Gastroesophageal sphincter (tissue), 4 donors: ENCODE data around the gene CCND1. TPM values are rescaled to one million over a fixed set of nuclear protein-coding genes. Genes with fewer than 3 reads are reported as not detected.

Experiments used
- ATAC-seq: fragments of 150-250 bp; one replicate; pipeline ENCODE4 v1.9.1; 2016; ENCODE audit warnings: mild to moderate bottlenecking, moderate library complexity
- H3K27ac ChIP-seq, 4 donors: fragments of 200-600 bp; sonication (generic) in 3 of 4; 1 replicate in 3 of 4; 2 replicates in 1 of 4; pipeline ENCODE4 v1.5.1; 2016 to 2019
- H3K27me3 ChIP-seq: fragments of 200-600 bp; sonication (generic); one replicate; pipeline ENCODE4 v1.5.1; 2019
- H3K36me3 ChIP-seq, 2 donors: fragments of 200-600 bp; sonication (generic); one replicate each; pipeline ENCODE4 v1.5.1; 2019; ENCODE audit warnings: control low read depth in 1 of 2
- H3K4me1 ChIP-seq, 3 donors: fragments of 200-600 bp; sonication (generic); 1 replicate in 2 of 3; 2 replicates in 1 of 3; pipeline ENCODE4 v1.5.1; 2016 to 2019; ENCODE audit warnings: control low read depth in 2 of 3
- H3K4me3 ChIP-seq, 2 donors: fragments of 200-600 bp; sonication (generic); one replicate each; pipeline ENCODE4 v1.5.1; 2019; ENCODE audit warnings: mild to moderate bottlenecking in 1 of 2, moderate library complexity in 1 of 2
- H3K9me3 ChIP-seq, 3 donors: fragments of 200-600 bp; sonication (generic); one replicate each; pipeline ENCODE4 v1.5.1; 2017 to 2019; ENCODE audit warnings: control low read depth in 2 of 3
- CTCF ChIP-seq, 4 experiments: fragments of 200-600 bp in 2 of 4; fragments of 450-650 bp in 2 of 4; sonication (generic) in 1 of 4; IDR thresholded peaks; one replicate each; pipeline ENCODE4 v1.5.1; 2017 to 2019; ENCODE audit warnings: antibody characterized with exemption in 4 of 4, mild to moderate bottlenecking in 2 of 4, moderate library complexity in 2 of 4
- EP300 ChIP-seq: sonication (generic); formaldehyde crosslinking; IDR thresholded peaks from one replicate; pipeline ENCODE4 v1.6.1; 2017; ENCODE audit warnings: antibody characterized with exemption, mild to moderate bottlenecking
- POLR2A ChIP-seq, 2 donors: fragments of 450-650 bp; IDR thresholded peaks; one replicate each; pipeline ENCODE4 v1.6.1; 2017; ENCODE audit warnings: antibody characterized with exemption in 2 of 2, mild to moderate bottlenecking in 2 of 2, moderate library complexity in 1 of 2
- POLR2AphosphoS5 ChIP-seq: sonication (generic); formaldehyde crosslinking; IDR thresholded peaks from one replicate; pipeline ENCODE4 v1.6.1; 2017; ENCODE audit warnings: antibody characterized with exemption
- WGBS, 2 donors: methylation state at CpG; one replicate each; pipeline ENCODE4 v1.1.5; 2018; ENCODE audit warnings: low coverage in 1 of 2; 5-methylcytosine and 5-hydroxymethylcytosine counted together
- total RNA-seq, 4 donors: library from RNA; depleted of rRNA; stranded (reverse); fragments of >200 nt; gene quantifications; one replicate each; pipeline ENCODE4 v1.1.0, GENCODE V29; 2016

CCND1 gene
- total RNA-seq, 4 donors from 2014 or later: 24.1 to 110 (median 51.9) TPM

DNA sequence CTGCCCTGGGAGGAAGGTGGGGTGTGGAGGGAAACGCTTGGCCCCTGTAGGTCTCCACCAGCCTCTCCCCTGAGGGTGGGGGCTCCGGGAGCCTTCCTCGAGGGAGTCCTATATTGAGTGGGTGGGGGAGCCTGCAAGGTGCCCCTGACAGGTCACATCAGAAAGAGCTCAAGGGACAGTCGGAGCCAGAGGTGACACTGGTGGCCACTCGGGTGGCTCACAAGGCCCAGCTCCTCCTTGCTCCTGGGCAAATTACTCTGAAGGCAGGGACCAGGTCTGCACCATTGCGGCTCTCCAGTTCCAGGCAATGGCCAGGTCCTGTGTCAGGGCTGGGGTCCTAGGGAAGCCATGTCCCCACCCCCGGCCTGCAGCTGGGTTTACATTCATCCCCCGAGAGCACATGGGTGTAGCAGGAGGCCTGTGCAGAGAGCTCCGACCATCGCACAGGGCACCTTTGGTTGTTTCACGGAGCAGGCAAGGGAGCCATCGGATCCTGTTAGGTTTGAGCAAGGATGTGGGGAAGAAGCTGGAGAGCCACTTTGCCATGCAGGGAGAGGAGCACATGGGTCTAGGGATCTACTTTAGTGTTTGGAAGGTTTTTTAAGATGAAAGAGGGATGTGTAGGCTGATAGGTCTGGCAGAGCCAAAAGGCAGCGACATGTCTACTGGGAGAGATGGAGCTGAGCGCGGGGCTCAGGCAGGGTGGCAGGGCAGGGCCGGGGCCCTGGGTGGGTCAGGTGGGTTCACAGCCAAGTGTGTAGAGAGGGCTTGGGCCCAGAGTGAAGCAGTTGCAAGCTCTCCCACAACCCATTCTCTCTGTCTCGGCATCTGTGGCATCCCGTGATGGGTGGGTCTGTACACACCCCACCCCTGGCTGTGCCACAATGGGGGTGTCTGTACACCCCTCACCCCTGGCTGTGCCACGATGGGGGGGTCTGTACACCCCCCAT is 14.8 kb downstream of the CCND1 start:
- H3K4me1 ChIP-seq: peaks cover 0 to 4% (median 0%) of the 10 kb centered on the region in 3 donors
- peaks cover 0 to 42% of the 10 kb centered on the region in 2 donors for H3K36me3 ChIP-seq
- no peak overlapping the region for H3K27ac ChIP-seq
- H3K27me3 ChIP-seq: no peaks in the 10 kb centered on the region
- no peaks in the 10 kb centered on the region for H3K9me3 ChIP-seq
- 91 to 96% methylated on average over 4 to 10 of the region's 19 CpGs for WGBS, 2 donors
- no peak for ATAC-seq
- TF ChIP-seq POLR2A (IDR thresholded peaks at IDR 0.05) (no peak), EP300 (no peak), POLR2AphosphoS5 (no peak), CTCF (IDR thresholded peaks at IDR 0.05) (no peak)
- H3K4me3 ChIP-seq: no peak overlapping the region

GRCh38 chr11:69656536-69657455 is 15.8 kb downstream of the CCND1 start:
- Histone ChIP-seq H3K4me3 (no peak overlapping the region), H3K27ac (no peak overlapping the region), H3K36me3 (peaks cover 0 to 38% of the 10 kb centered on the region in 2 donors), H3K9me3 (no peaks in the 10 kb centered on the region), H3K4me1 (peaks cover 0 to 4% (median 0%) of the 10 kb centered on the region in 3 donors), H3K27me3 (no peaks in the 10 kb centered on the region)
- WGBS, 2 donors: 83 to 89% methylated on average over 14 to 15 of the region's 20 CpGs
- ATAC-seq: no peak
- TF ChIP-seq POLR2A (IDR thresholded peaks at IDR 0.05): no peak
- TF ChIP-seq POLR2AphosphoS5: no peak
- TF ChIP-seq EP300: no peak
- no peak for TF ChIP-seq CTCF (IDR thresholded peaks at IDR 0.05)

DNA sequence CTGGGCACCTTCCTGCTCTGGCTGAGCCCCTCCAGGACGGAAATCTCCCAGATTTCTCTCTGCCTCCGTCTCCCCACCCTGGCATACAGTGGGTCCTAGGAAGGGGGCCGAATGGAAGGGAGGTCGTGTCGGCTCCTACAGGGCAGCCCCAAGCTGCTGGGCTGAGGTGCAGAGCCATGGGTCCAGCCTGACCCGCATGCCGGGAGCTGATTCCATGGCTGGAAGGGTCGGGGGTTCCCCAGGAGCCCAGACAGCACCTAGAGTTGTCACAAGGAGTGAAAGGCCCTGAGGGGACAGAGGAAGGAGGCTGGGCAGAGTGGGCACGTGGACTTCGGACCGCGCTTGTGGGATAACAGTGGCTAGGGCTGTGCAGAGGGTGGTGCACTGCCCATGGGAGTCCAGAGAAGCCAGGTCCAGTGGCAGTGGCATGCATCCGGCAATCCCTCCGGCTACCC is 16.5 kb downstream of the CCND1 start:
- Histone ChIP-seq H3K9me3 (no peaks in the 10 kb centered on the region), H3K4me3 (no peak overlapping the region), H3K36me3 (peaks cover 0 to 35% of the 10 kb centered on the region in 2 donors), H3K27me3 (no peaks in the 10 kb centered on the region), H3K27ac (no peak overlapping the region), H3K4me1 (peaks cover 0 to 4% (median 0%) of the 10 kb centered on the region in 3 donors)
- TF ChIP-seq CTCF (IDR thresholded peaks at IDR 0.05): no peak
- no peak for TF ChIP-seq POLR2A (IDR thresholded peaks at IDR 0.05)
- no peak for TF ChIP-seq POLR2AphosphoS5
- no peak for TF ChIP-seq EP300
- WGBS, 2 donors: 85% methylated on average over 4 of the region's 14 CpGs; no CpG with 5 or more reads in 1 of the 2 donors
- no peak for ATAC-seq

DNA sequence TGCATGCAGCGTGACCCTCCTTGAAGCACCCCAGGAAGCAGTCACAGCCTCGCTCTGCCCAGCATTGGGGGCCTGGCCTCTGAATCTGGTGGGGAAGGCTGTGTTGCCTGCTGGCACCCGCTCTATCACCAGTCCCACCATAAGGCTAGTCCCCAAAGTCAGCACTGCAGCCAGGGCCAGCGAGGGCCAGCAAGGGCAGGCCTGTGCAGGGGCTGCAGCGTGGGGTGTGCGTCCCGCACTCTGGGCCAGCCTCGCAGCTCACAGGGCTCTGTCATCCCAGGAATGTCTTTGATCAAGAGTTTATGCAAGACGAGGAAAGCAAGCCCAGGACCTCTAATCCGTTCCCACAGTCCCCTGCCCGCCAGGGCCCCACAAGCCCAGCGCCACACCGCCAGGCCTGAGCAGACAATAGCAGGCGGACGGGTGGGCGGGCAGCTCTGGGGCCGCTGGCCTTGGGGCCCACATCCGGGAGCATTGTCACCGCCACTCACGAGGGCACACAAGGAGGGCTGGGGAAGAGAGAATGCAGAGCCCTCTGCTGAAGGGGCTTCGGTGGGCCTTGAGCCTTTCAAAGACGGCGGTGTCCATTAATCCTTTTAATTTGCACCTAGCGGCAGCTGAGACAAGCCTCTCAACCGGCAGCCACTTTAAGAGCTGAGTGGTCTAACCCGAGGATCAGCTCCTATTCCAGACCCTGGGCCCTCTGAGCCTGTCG is 17.1 kb downstream of the CCND1 start:
- Histone ChIP-seq H3K4me3 (no peak overlapping the region), H3K4me1 (peaks cover 0 to 4% (median 0%) of the 10 kb centered on the region in 3 donors), H3K9me3 (no peaks in the 10 kb centered on the region), H3K27me3 (no peaks in the 10 kb centered on the region), H3K27ac (no peak overlapping the region), H3K36me3 (peaks cover 0 to 35% of the 10 kb centered on the region in 2 donors)
- WGBS, 2 donors: 37% methylated on average over 3 of the region's 27 CpGs; no CpG with 5 or more reads in 1 of the 2 donors
- no peak for TF ChIP-seq CTCF (IDR thresholded peaks at IDR 0.05)
- TF ChIP-seq POLR2AphosphoS5: no peak
- no peak for TF ChIP-seq EP300
- no peak for TF ChIP-seq POLR2A (IDR thresholded peaks at IDR 0.05)
- no peak for ATAC-seq
